Measurements from ENCODE around the gene STOX2.

The STOX2 gene

DNA sequence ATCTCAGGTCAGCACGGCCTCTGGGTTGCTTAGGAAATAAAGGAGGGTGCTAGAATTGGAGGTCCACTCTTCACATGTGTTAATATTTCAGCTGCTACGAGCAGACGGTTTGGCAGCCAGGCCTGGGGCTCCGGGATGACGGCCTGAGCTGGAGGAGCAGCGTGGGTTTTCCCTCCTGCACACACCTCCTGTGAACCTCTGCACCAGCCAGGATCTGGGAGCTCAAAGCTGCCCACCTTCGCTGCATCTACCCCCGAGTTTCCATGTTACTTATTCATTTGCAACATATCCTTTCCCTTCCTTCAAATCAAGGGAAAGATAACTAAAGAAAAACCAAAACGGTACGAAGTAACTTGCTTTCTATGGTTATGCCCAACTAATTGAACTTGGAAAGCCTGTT lies 13.6 kb downstream of the STOX2 start:
- no peaks in the 10 kb centered on the region for H3K27me3 ChIP-seq (ENCODE audit: insufficient read depth, low read depth)
- no peaks in the 10 kb centered on the region for H3K36me3 ChIP-seq (ENCODE audit: insufficient read depth)
- no peak overlapping the region for H3K9ac ChIP-seq
- H4K20me1 ChIP-seq (ENCODE audit: insufficient read depth) = no peaks in the 10 kb centered on the region
- H3K4me3 ChIP-seq (IDR thresholded peaks at IDR 0.05; ENCODE audit: insufficient read depth, low read depth, low read length) = no peak overlapping the region
- no peak overlapping the region for H2AFZ ChIP-seq (ENCODE audit: low read depth)
- no peak overlapping the region for H3K27ac ChIP-seq
- H3K4me2 ChIP-seq = no peak overlapping the region
- no peaks in the 10 kb centered on the region for H3K4me1 ChIP-seq (ENCODE audit: low read depth, poor library complexity, severe bottlenecking)
- no peaks in the 10 kb centered on the region for H3K79me2 ChIP-seq (ENCODE audit: insufficient read depth, low read depth)
- TF ChIP-seq, protein P1, sequence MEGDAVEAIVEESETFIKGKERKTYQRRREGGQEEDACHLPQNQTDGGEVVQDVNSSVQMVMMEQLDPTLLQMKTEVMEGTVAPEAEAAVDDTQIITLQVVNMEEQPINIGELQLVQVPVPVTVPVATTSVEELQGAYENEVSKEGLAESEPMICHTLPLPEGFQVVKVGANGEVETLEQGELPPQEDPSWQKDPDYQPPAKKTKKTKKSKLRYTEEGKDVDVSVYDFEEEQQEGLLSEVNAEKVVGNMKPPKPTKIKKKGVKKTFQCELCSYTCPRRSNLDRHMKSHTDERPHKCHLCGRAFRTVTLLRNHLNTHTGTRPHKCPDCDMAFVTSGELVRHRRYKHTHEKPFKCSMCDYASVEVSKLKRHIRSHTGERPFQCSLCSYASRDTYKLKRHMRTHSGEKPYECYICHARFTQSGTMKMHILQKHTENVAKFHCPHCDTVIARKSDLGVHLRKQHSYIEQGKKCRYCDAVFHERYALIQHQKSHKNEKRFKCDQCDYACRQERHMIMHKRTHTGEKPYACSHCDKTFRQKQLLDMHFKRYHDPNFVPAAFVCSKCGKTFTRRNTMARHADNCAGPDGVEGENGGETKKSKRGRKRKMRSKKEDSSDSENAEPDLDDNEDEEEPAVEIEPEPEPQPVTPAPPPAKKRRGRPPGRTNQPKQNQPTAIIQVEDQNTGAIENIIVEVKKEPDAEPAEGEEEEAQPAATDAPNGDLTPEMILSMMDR (conservative IDR thresholded peaks at IDR 0.05; ENCODE audit: low read depth, low read length) = no peak

DNA sequence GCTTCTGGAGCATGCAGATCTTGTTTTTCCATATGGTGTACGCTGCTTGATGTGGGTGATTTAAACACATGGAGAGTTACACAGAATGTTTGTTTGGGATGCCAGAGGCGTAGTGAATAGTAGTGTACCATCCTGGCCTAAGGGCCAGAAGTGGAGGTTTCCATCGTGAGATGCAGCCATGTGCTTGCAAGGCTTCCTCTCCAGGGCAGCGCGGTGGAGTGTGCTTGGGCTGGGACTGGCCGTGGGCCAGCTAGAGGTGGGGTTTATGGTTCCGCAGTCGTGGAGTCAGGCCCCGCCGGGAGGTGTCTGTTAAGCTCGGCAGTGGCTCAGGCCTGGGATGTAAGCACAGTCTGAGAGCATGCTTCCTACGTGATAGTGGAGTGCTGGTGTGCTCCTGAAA lies 14.0 kb downstream of the STOX2 start:
- Histone ChIP-seq H4K20me1 (ENCODE audit: insufficient read depth) (no peaks in the 10 kb centered on the region), H3K36me3 (ENCODE audit: insufficient read depth) (no peaks in the 10 kb centered on the region), H3K27me3 (ENCODE audit: insufficient read depth, low read depth) (no peaks in the 10 kb centered on the region), H3K4me3 (IDR thresholded peaks at IDR 0.05; ENCODE audit: insufficient read depth, low read depth, low read length) (no peak overlapping the region), H2AFZ (ENCODE audit: low read depth) (no peak overlapping the region), H3K4me2 (no peak overlapping the region), H3K27ac (no peak overlapping the region), H3K9ac (no peak overlapping the region), H3K4me1 (ENCODE audit: low read depth, poor library complexity, severe bottlenecking) (no peaks in the 10 kb centered on the region), H3K79me2 (ENCODE audit: insufficient read depth, low read depth) (no peaks in the 10 kb centered on the region)
- TF ChIP-seq, protein P1 (conservative IDR thresholded peaks at IDR 0.05; ENCODE audit: low read depth, low read length) = no peak

- Histone ChIP-seq H3K27ac (no peak overlapping the region), H3K4me2 (no peak overlapping the region)
- TF ChIP-seq, protein P1 (conservative IDR thresholded peaks at IDR 0.05; ENCODE audit: low read depth, low read length) = no peak
Observed at GRCh38 chr4:183920512-183920911, 15.4 kb downstream of the STOX2 start.

DNA sequence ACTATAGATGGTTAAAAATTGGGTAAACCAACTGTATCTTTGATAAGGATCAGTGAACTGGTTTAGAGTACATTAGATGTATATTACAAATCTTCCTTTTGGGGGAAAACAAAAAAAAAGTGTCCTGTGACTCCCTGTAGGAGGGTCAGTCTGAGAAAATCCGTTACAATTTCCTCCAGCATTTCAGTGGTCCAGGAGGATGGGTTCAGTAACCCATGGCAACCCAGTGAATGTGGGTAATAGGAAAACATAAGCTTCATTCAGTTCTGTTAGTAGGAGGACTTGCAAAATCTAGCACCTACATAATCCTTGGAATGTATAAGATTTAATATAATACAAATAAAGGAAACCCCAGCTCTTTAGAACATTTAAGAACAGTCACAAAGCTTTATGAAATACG lies 16.2 kb downstream of the STOX2 start:
- Histone ChIP-seq H3K9ac (no peak overlapping the region), H3K36me3 (ENCODE audit: insufficient read depth) (no peaks in the 10 kb centered on the region), H3K79me2 (ENCODE audit: insufficient read depth, low read depth) (no peaks in the 10 kb centered on the region), H3K4me1 (ENCODE audit: low read depth, poor library complexity, severe bottlenecking) (no peaks in the 10 kb centered on the region), H3K27me3 (ENCODE audit: insufficient read depth, low read depth) (no peaks in the 10 kb centered on the region), H3K27ac (no peak overlapping the region), H2AFZ (ENCODE audit: low read depth) (no peak overlapping the region), H3K4me2 (no peak overlapping the region), H3K4me3 (IDR thresholded peaks at IDR 0.05; ENCODE audit: insufficient read depth, low read depth, low read length) (no peak overlapping the region), H4K20me1 (ENCODE audit: insufficient read depth) (no peaks in the 10 kb centered on the region)
- TF ChIP-seq, protein P1 (conservative IDR thresholded peaks at IDR 0.05; ENCODE audit: low read depth, low read length) = no peak

More at GRCh38 chr4:183920512-183920911, 15.4 kb downstream of the STOX2 start:
- Histone ChIP-seq H3K27me3 (ENCODE audit: insufficient read depth, low read depth) (no peaks in the 10 kb centered on the region), H3K4me3 (IDR thresholded peaks at IDR 0.05; ENCODE audit: insufficient read depth, low read depth, low read length) (no peak overlapping the region), H2AFZ (ENCODE audit: low read depth) (no peak overlapping the region), H4K20me1 (ENCODE audit: insufficient read depth) (no peaks in the 10 kb centered on the region), H3K9ac (no peak overlapping the region), H3K36me3 (ENCODE audit: insufficient read depth) (no peaks in the 10 kb centered on the region), H3K79me2 (ENCODE audit: insufficient read depth, low read depth) (no peaks in the 10 kb centered on the region), H3K4me1 (ENCODE audit: low read depth, poor library complexity, severe bottlenecking) (no peaks in the 10 kb centered on the region)

Measured in KMS-11 (cell line).